Peyer's patch (tissue), 4 donors: ENCODE results near the gene TTC29.

Experiments
- POLR2A ChIP-seq, 2 donors: fragments of 450-650 bp; IDR thresholded peaks; one replicate each; pipeline ENCODE4 v1.5.1; 2017; ENCODE audit warnings: antibody characterized with exemption in 2 of 2, mild to moderate bottlenecking in 2 of 2, moderate library complexity in 2 of 2
- TF ChIP-seq, protein P1 (sequence below), 6 experiments: fragments of 450-650 bp in 4 of 6; fragments of 200-600 bp in 2 of 6; sonication (generic) in 1 of 6; IDR thresholded peaks; one replicate each; pipeline ENCODE4 v1.5.1; 2017 to 2019; ENCODE audit warnings: antibody characterized with exemption in 6 of 6, mild to moderate bottlenecking in 3 of 6, moderate library complexity in 1 of 6

DNA sequence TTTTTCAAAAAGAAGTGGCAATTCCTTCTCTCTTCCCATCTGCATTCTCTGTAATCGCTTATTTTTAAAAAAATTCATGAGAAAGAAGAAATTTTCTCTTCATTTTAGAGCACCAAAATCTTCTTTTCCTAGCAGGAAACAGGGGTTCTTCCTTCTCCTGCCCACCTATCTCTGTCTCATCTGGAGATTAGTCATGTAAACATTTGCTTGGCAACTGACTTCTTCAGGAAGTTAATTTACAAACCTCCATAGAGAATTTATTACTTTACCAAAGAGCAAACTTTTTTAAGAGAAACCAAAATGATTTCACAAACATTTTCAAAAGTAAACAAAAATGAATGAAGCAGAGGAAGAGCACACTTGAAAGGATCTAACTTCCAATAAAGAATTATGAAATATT lies 13.5 kb downstream of the TTC29 start:
- TF ChIP-seq, protein P1, sequence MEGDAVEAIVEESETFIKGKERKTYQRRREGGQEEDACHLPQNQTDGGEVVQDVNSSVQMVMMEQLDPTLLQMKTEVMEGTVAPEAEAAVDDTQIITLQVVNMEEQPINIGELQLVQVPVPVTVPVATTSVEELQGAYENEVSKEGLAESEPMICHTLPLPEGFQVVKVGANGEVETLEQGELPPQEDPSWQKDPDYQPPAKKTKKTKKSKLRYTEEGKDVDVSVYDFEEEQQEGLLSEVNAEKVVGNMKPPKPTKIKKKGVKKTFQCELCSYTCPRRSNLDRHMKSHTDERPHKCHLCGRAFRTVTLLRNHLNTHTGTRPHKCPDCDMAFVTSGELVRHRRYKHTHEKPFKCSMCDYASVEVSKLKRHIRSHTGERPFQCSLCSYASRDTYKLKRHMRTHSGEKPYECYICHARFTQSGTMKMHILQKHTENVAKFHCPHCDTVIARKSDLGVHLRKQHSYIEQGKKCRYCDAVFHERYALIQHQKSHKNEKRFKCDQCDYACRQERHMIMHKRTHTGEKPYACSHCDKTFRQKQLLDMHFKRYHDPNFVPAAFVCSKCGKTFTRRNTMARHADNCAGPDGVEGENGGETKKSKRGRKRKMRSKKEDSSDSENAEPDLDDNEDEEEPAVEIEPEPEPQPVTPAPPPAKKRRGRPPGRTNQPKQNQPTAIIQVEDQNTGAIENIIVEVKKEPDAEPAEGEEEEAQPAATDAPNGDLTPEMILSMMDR (IDR thresholded peaks at IDR 0.05), result no peak
- no peak for TF ChIP-seq POLR2A (IDR thresholded peaks at IDR 0.05)
